ENCODE measurements around the gene PAPPA2.

PAPPA2 gene

GRCh38 chr1:176719447-176719846 lies 256.5 kb downstream of the PAPPA2 start:
- H3K4me3 ChIP-seq (ENCODE audit: low read depth, low read length) = no peak overlapping the region
- TF ChIP-seq CTCF (IDR thresholded peaks at IDR 0.05; ENCODE audit: low read depth, low read length) = no peak

- no peak for TF ChIP-seq CTCF (IDR thresholded peaks at IDR 0.05; ENCODE audit: low read depth, low read length)
- no peak overlapping the region for H3K4me3 ChIP-seq (ENCODE audit: low read depth, low read length)
Measured at GRCh38 chr1:176720838-176721237, 257.9 kb downstream of the PAPPA2 start.

- TF ChIP-seq CTCF (IDR thresholded peaks at IDR 0.05; ENCODE audit: low read depth, low read length) = no peak
- H3K4me3 ChIP-seq (ENCODE audit: low read depth, low read length) = no peak overlapping the region
Measured at GRCh38 chr1:176733661-176734060, 270.7 kb downstream of the PAPPA2 start.

GRCh38 chr1:176735201-176735600 lies 272.2 kb downstream of the PAPPA2 start:
- TF ChIP-seq CTCF (IDR thresholded peaks at IDR 0.05; ENCODE audit: low read depth, low read length) = no peak
- H3K4me3 ChIP-seq (ENCODE audit: low read depth, low read length) = no peak overlapping the region

GRCh38 chr1:176736015-176736414 lies 273.0 kb downstream of the PAPPA2 start:
- TF ChIP-seq CTCF (IDR thresholded peaks at IDR 0.05; ENCODE audit: low read depth, low read length) = no peak
- no peak overlapping the region for H3K4me3 ChIP-seq (ENCODE audit: low read depth, low read length)

- TF ChIP-seq CTCF (IDR thresholded peaks at IDR 0.05; ENCODE audit: low read depth, low read length) = no peak
- no peak overlapping the region for H3K4me3 ChIP-seq (ENCODE audit: low read depth, low read length)
Measured at GRCh38 chr1:176741181-176741580, 278.2 kb downstream of the PAPPA2 start.

- TF ChIP-seq CTCF (IDR thresholded peaks at IDR 0.05; ENCODE audit: low read depth, low read length) = no peak
- H3K4me3 ChIP-seq (ENCODE audit: low read depth, low read length) = no peak overlapping the region
Measured at GRCh38 chr1:176742322-176742721, 279.3 kb downstream of the PAPPA2 start.
